GM23338 (cell line): ENCODE data around the gene IKZF1. TPM values are rescaled to one million over a fixed set of nuclear protein-coding genes. Genes with fewer than 3 reads are reported as not detected.

Source experiments
- ATAC-seq: fragments of 200-7000 bp; cut with Tn5 transposase; 3 replicates; pipeline ENCODE4 v1.9.1; 2020
- DNase-seq: peaks from one replicate; pipeline ENCODE4 v3.0.0-alpha.2; 2015; ENCODE audit warnings: low spot score
- H2AFZ ChIP-seq: fragments of 200-600 bp; sonication (generic); 2 replicates; pipeline ENCODE4 v1.8.0; 2016; ENCODE audit warnings: antibody characterized with exemption, mild to moderate bottlenecking, moderate library complexity
- H3F3A ChIP-seq: fragments of 200-600 bp; sonication (generic); replicated peaks from 2 replicates; pipeline ENCODE4 v1.8.0; 2017; ENCODE audit warnings: antibody characterized with exemption, mixed run types, low read depth
- H3K27ac ChIP-seq: fragments of 200-600 bp; sonication (generic); 2 replicates; pipeline ENCODE4 v1.6.1; 2016; ENCODE audit warnings: low read depth
- H3K27me3 ChIP-seq: fragments of 200-600 bp; sonication (generic); 2 replicates; pipeline ENCODE4 v1.8.0; 2016; ENCODE audit warnings: mild to moderate bottlenecking, mixed run types, moderate library complexity; ENCODE audit not compliant: insufficient read depth
- H3K36me3 ChIP-seq: fragments of 200-600 bp; sonication (generic); 2 replicates; pipeline ENCODE4 v1.8.0; 2016; ENCODE audit warnings: mild to moderate bottlenecking; ENCODE audit not compliant: insufficient read depth
- H3K4me1 ChIP-seq: fragments of 200-600 bp; sonication (generic); 2 replicates; pipeline ENCODE4 v1.8.0; 2016; ENCODE audit warnings: mild to moderate bottlenecking, moderate library complexity; ENCODE audit not compliant: insufficient read depth
- H3K4me2 ChIP-seq: fragments of 200-600 bp; sonication (generic); 2 replicates; pipeline ENCODE4 v1.7.1; 2017; ENCODE audit warnings: mixed run types
- H3K4me3 ChIP-seq: fragments of 200-600 bp; sonication (generic); 2 replicates; pipeline ENCODE4 v1.6.1; 2016; ENCODE audit warnings: mixed run types
- H3K79me2 ChIP-seq: fragments of 200-600 bp; sonication (generic); replicated peaks from 2 replicates; pipeline ENCODE4 v1.8.0; 2017; ENCODE audit warnings: mild to moderate bottlenecking; ENCODE audit not compliant: insufficient read depth
- H3K9me2 ChIP-seq: fragments of 200-600 bp; sonication (generic); 2 replicates; pipeline ENCODE4 v1.8.0; 2017; ENCODE audit not compliant: insufficient read depth
- H4K20me1 ChIP-seq: fragments of 200-600 bp; sonication (generic); replicated peaks from 2 replicates; pipeline ENCODE4 v1.8.0; 2017; ENCODE audit warnings: mild to moderate bottlenecking; ENCODE audit not compliant: insufficient read depth
- H3K27ac Mint-ChIP-seq: 2 replicates; pipeline ENCODE4 v1.8.0; 2020; ENCODE audit warnings: inconsistent platforms, mild to moderate bottlenecking, moderate library complexity, mixed read lengths
- H3K27me3 Mint-ChIP-seq: 3 replicates; pipeline ENCODE4 v1.8.0; 2022; ENCODE audit warnings: low read depth, mild to moderate bottlenecking, moderate library complexity, mixed read lengths, inconsistent platforms; ENCODE audit not compliant: insufficient read depth, poor library complexity
- H3K36me3 Mint-ChIP-seq: 3 replicates; pipeline ENCODE4 v1.8.0; 2021; ENCODE audit warnings: low read depth, mild to moderate bottlenecking, inconsistent platforms, moderate library complexity, mixed read lengths
- H3K4me1 Mint-ChIP-seq: 3 replicates; pipeline ENCODE4 v1.8.0; 2020; ENCODE audit warnings: mild to moderate bottlenecking, inconsistent platforms, mixed read lengths
- H3K4me3 Mint-ChIP-seq: 3 replicates; pipeline ENCODE4 v1.8.0; 2021; ENCODE audit warnings: moderate library complexity, mild to moderate bottlenecking, inconsistent platforms, mixed read lengths
- H3K9me3 Mint-ChIP-seq: 3 replicates; pipeline ENCODE4 v1.8.0; 2020; ENCODE audit warnings: moderate library complexity, mild to moderate bottlenecking, inconsistent platforms, mixed read lengths
- CREB1 ChIP-seq: fragments of 250-450 bp; sonication (Bioruptor Pico); IDR thresholded peaks from 2 replicates; pipeline ENCODE4 v1.5.0; 2020; ENCODE audit warnings: low read depth, mild to moderate bottlenecking, moderate library complexity
- CTCF ChIP-seq, 2 experiments: fragments of 200-600 bp in 1 of 2; sonication (generic) in 1 of 2; conservative IDR thresholded peaks; 2 replicates each; pipeline versions ENCODE4 v1.5.1 to v1.6.1; 2016 to 2017; ENCODE audit warnings: antibody characterized with exemption in 2 of 2, low read depth in 2 of 2, mild to moderate bottlenecking in 2 of 2, moderate library complexity in 1 of 2
- ETS1 ChIP-seq: IDR thresholded peaks from 2 replicates; pipeline ENCODE4 v1.6.1; 2016; ENCODE audit warnings: antibody characterized with exemption
- EZH2 ChIP-seq: fragments of 200-600 bp; sonication (generic); IDR thresholded peaks from one replicate; pipeline ENCODE4 v1.8.0; 2017; ENCODE audit warnings: antibody characterized with exemption, mild to moderate bottlenecking, low read depth; ENCODE audit not compliant: unreplicated experiment
- EZH2phosphoT487 ChIP-seq: fragments of 200-600 bp; sonication (generic); IDR thresholded peaks from one replicate; pipeline ENCODE4 v1.8.1; 2018; ENCODE audit warnings: antibody characterized with exemption; ENCODE audit not compliant: unreplicated experiment
- JUNB ChIP-seq: IDR thresholded peaks from one replicate; pipeline ENCODE4 v1.6.1; 2016; ENCODE audit warnings: antibody characterized with exemption; ENCODE audit not compliant: unreplicated experiment
- NANOG ChIP-seq: IDR thresholded peaks from 2 replicates; pipeline ENCODE4 v1.6.1; 2016; ENCODE audit warnings: antibody characterized with exemption, borderline replicate concordance
- POLR2AphosphoS5 ChIP-seq: IDR thresholded peaks from 2 replicates; pipeline ENCODE4 v1.6.1; 2016; ENCODE audit warnings: antibody characterized with exemption, low read depth
- STAT1 ChIP-seq: IDR thresholded peaks from one replicate; pipeline ENCODE4 v1.6.1; 2016; ENCODE audit warnings: antibody characterized with exemption; ENCODE audit not compliant: unreplicated experiment
- ZNF114 ChIP-seq: fragments of 250-450 bp; sonication (Bioruptor Pico); IDR thresholded peaks from 2 replicates; pipeline ENCODE4 v1.5.0; 2020; ENCODE audit warnings: mild to moderate bottlenecking, moderate library complexity
- ZNF331 ChIP-seq: fragments of 250-450 bp; sonication (Bioruptor Pico); IDR thresholded peaks from 2 replicates; pipeline ENCODE4 v1.5.0; 2020; ENCODE audit warnings: low read depth, mild to moderate bottlenecking, moderate library complexity
- ZNF462 ChIP-seq: fragments of 250-450 bp; sonication (Bioruptor Pico); IDR thresholded peaks from 2 replicates; pipeline ENCODE4 v1.5.0; 2020; ENCODE audit warnings: mild to moderate bottlenecking, moderate library complexity
- polyA plus RNA-seq: library from polyadenylated mRNA; unstranded; fragments of >200 nt; fragmentation: Nextera tagmentation; extraction: Ambion mirVana; gene quantifications from 2 replicates; pipeline ENCODE4 v1.2.1, GENCODE V29; 2016
- total RNA-seq: library from RNA; depleted of rRNA; stranded (reverse); fragments of >200 nt; shearing (Covaris generic); gene quantifications from 2 replicates; pipeline ENCODE4 v1.2.3, GENCODE V29; 2014
- TF ChIP-seq, protein P1 (sequence below): IDR thresholded peaks from one replicate; pipeline ENCODE4 v1.6.1; 2018; ENCODE audit warnings: antibody characterized with exemption; ENCODE audit not compliant: unreplicated experiment

IKZF1 gene
- total and polyA plus RNA-seq, 2 experiments from 2014 or later = 0.57 to 1.8 TPM

GRCh38 chr7:50339990-50340500 is 35.5 kb downstream of the IKZF1 start (continued):
- TF ChIP-seq JUNB (no peak), EZH2phosphoT487 (no peak), STAT1 (no peak), POLR2AphosphoS5 (no peak)

- Mint-ChIP-seq H3K4me3 (no peak overlapping the region), H3K27ac (no peak overlapping the region), H3K4me1 (peaks cover 19% of the 10 kb centered on the region), H3K36me3 (no peaks in the 10 kb centered on the region), H3K9me3 (no peaks in the 10 kb centered on the region), H3K27me3 (peaks cover 5% of the 10 kb centered on the region)
- H3K27ac ChIP-seq = no peak overlapping the region
- H3K4me1 ChIP-seq = peaks cover 10% of the 10 kb centered on the region
- no peaks in the 10 kb centered on the region for H3F3A ChIP-seq
- TF ChIP-seq EZH2 = no peak
- TF ChIP-seq NANOG = no peak
- no peak for TF ChIP-seq ZNF462 (CRISPR knock-in tag)
- no peak for TF ChIP-seq ZNF114 (CRISPR knock-in tag)
- no peak for TF ChIP-seq EZH2phosphoT487
- TF ChIP-seq JUNB = no peak
- no peak for TF ChIP-seq CREB1 (CRISPR knock-in tag)
- TF ChIP-seq POLR2AphosphoS5 = no peak
- no peak for TF ChIP-seq ZNF331 (CRISPR knock-in tag)
- TF ChIP-seq, protein P1, sequence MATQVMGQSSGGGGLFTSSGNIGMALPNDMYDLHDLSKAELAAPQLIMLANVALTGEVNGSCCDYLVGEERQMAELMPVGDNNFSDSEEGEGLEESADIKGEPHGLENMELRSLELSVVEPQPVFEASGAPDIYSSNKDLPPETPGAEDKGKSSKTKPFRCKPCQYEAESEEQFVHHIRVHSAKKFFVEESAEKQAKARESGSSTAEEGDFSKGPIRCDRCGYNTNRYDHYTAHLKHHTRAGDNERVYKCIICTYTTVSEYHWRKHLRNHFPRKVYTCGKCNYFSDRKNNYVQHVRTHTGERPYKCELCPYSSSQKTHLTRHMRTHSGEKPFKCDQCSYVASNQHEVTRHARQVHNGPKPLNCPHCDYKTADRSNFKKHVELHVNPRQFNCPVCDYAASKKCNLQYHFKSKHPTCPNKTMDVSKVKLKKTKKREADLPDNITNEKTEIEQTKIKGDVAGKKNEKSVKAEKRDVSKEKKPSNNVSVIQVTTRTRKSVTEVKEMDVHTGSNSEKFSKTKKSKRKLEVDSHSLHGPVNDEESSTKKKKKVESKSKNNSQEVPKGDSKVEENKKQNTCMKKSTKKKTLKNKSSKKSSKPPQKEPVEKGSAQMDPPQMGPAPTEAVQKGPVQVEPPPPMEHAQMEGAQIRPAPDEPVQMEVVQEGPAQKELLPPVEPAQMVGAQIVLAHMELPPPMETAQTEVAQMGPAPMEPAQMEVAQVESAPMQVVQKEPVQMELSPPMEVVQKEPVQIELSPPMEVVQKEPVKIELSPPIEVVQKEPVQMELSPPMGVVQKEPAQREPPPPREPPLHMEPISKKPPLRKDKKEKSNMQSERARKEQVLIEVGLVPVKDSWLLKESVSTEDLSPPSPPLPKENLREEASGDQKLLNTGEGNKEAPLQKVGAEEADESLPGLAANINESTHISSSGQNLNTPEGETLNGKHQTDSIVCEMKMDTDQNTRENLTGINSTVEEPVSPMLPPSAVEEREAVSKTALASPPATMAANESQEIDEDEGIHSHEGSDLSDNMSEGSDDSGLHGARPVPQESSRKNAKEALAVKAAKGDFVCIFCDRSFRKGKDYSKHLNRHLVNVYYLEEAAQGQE = no peak
- no peak for TF ChIP-seq STAT1
- TF ChIP-seq ETS1 = no peak
- TF ChIP-seq CTCF (conservative IDR thresholded peaks at IDR 0.05; ENCODE audit: low read depth in 2 of 2) = no peak
- H3K4me3 ChIP-seq = no peak overlapping the region
- DNase-seq (no peak), ATAC-seq (no peak)
- H3K79me2 ChIP-seq = no peaks in the 10 kb centered on the region
- H3K27me3 ChIP-seq = no peaks in the 10 kb centered on the region
- no peak overlapping the region for H3K4me2 ChIP-seq
- no peaks in the 10 kb centered on the region for H3K9me2 ChIP-seq
- no peaks in the 10 kb centered on the region for H3K36me3 ChIP-seq
- no peaks in the 10 kb centered on the region for H4K20me1 ChIP-seq
- no peak overlapping the region for H2AFZ ChIP-seq
Measured at GRCh38 chr7:50341724-50342123, 37.2 kb downstream of the IKZF1 start.
